HepG2 (cell line): ENCODE measurements around the gene SEC14L2. TPM values are rescaled to one million over a fixed set of nuclear protein-coding genes. Genes with fewer than 3 reads are reported as not detected.

Experiments used
- ATAC-seq: fragments of 200-7000 bp; cut with Tn5 transposase; 3 replicates; pipeline ENCODE4 v1.9.1; 2020; ENCODE audit warnings: mild to moderate bottlenecking, moderate library complexity
- BruUV-seq: library from RNA; stranded (reverse); fragments of 400-500 nt; replicated peaks from 2 replicates; lab custom pipeline; 2021; lab: Mats Ljungman, UMichigan
- CTCF ChIA-PET: fragments of 300-600 bp; formaldehyde crosslinking; extraction: SDS; loops from one replicate; lab custom pipeline; 2021; ENCODE audit warnings: low total read pairs, inconsistent platforms, low intra/inter-chr PET ratio; lab: Yijun Ruan, JAX
- POLR2A ChIA-PET: fragments of 350-600 bp; sonication (Branson Sonifier 250); formaldehyde crosslinking; loops from one replicate; lab custom pipeline; 2020; ENCODE audit warnings: antibody characterized with exemption, inconsistent platforms; lab: Yijun Ruan, JAX
- DNase-seq: peaks from one replicate; pipeline ENCODE4 v3.0.0-alpha.2; 2015; ENCODE audit warnings: low spot score
- FAIRE-seq: peaks from 3 replicates; lab custom pipeline; 2011; peaks lifted over from hg19 to GRCh38; lab: Jason Lieb, UNC
- H2AFZ ChIP-seq: one replicate; pipeline ENCODE4 v1.6.1; 2011; ENCODE audit warnings: low read length, inconsistent platforms
- H3K27ac ChIP-seq: fragments of 300-600 bp; 3 replicates; pipeline ENCODE4 v1.8.0; 2011; ENCODE audit warnings: mixed run types, mild to moderate bottlenecking, mixed read lengths, low read length, inconsistent platforms; ENCODE audit not compliant: insufficient read depth; ENCODE audit errors: extremely low read length
- H3K27me3 ChIP-seq, 2 experiments: fragments of 200-600 bp in 1 of 2; 2 replicates in 1 of 2; 3 replicates in 1 of 2; pipeline versions ENCODE4 v1.6.0 to v1.8.0; 2011; ENCODE audit warnings: low read length in 2 of 2, mild to moderate bottlenecking in 2 of 2, moderate library complexity in 2 of 2, inconsistent platforms in 1 of 2; ENCODE audit not compliant: insufficient read depth in 2 of 2, control insufficient read depth in 1 of 2
- H3K36me3 ChIP-seq, 2 experiments: fragments of 200-600 bp in 1 of 2; replicated peaks in 1 of 2; 2 replicates in 1 of 2; 3 replicates in 1 of 2; pipeline versions ENCODE4 v1.5.1 to v1.8.0; 2011; ENCODE audit warnings: low read length in 2 of 2, inconsistent platforms in 1 of 2; ENCODE audit not compliant: insufficient read depth in 2 of 2, control insufficient read depth in 1 of 2
- H3K4me1 ChIP-seq: 2 replicates; pipeline ENCODE4 v1.5.1; 2012; ENCODE audit warnings: low read length, inconsistent platforms; ENCODE audit not compliant: insufficient read depth
- H3K4me2 ChIP-seq: 2 replicates; pipeline ENCODE4 v1.6.0; 2011; ENCODE audit warnings: low read depth, low read length, inconsistent platforms
- H3K4me3 ChIP-seq, 3 experiments: fragments of 200-600 bp in 1 of 3; sonication (generic), shearing (Covaris generic) in 1 of 3; replicated peaks in 1 of 3; 2 replicates each; pipeline ENCODE4 v1.5.1; 2011 to 2016; ENCODE audit warnings: low read length in 3 of 3, inconsistent platforms in 2 of 3, low read depth in 2 of 3, mild to moderate bottlenecking in 2 of 3, control low read depth in 1 of 3, mixed read lengths in 1 of 3; ENCODE audit not compliant: insufficient read depth in 1 of 3
- H3K79me2 ChIP-seq: one replicate; pipeline ENCODE4 v1.6.1; 2011; ENCODE audit warnings: low read length, inconsistent platforms; ENCODE audit not compliant: insufficient read depth
- H3K9ac ChIP-seq: 2 replicates; pipeline ENCODE4 v1.6.0; 2011; ENCODE audit warnings: mild to moderate bottlenecking, low read depth, low read length, inconsistent platforms; ENCODE audit not compliant: insufficient read depth
- H3K9me3 ChIP-seq: 2 replicates; pipeline ENCODE4 v1.5.1; 2012; ENCODE audit warnings: mild to moderate bottlenecking, low read length
- H4K20me1 ChIP-seq: 2 replicates; pipeline ENCODE4 v1.6.0; 2011; ENCODE audit warnings: inconsistent platforms, mild to moderate bottlenecking, low read length, moderate library complexity; ENCODE audit not compliant: insufficient read depth
- ERF ChIP-seq: IDR thresholded peaks from 2 replicates; pipeline ENCODE4 v1.6.1; 2018; ENCODE audit warnings: missing biosample characterization, missing genetic modification reagents
- NFE2L1 ChIP-seq: sonication (generic); formaldehyde crosslinking; IDR thresholded peaks from 2 replicates; pipeline ENCODE4 v1.4.0; 2020; ENCODE audit warnings: missing genetic modification reagents, mild to moderate bottlenecking, borderline replicate concordance
- NFKB2 ChIP-seq: sonication (generic); formaldehyde crosslinking; IDR thresholded peaks from 2 replicates; pipeline ENCODE4 v1.4.0; 2020; ENCODE audit warnings: missing genetic modification reagents, borderline replicate concordance
- RAD21 ChIP-seq: fragments of 450-650 bp; formaldehyde crosslinking; IDR thresholded peaks from 2 replicates; pipeline ENCODE4 v1.5.0; 2020; ENCODE audit warnings: mild to moderate bottlenecking
- RAD51 ChIP-seq: fragments of 450-650 bp; IDR thresholded peaks from 2 replicates; pipeline ENCODE4 v1.6.1; 2016; ENCODE audit warnings: borderline replicate concordance
- TCF12 ChIP-seq, 2 experiments: fragments of 450-650 bp in 1 of 2; sonication (generic) in 1 of 2; formaldehyde crosslinking in 1 of 2; IDR thresholded peaks; 2 replicates each; pipeline versions ENCODE4 v1.6.1 to v1.8.0; 2017 to 2022; ENCODE audit warnings: antibody characterized with exemption in 1 of 2, mild to moderate bottlenecking in 1 of 2, missing genetic modification reagents in 1 of 2, moderate library complexity in 1 of 2
- YEATS2 ChIP-seq: sonication (generic); formaldehyde crosslinking; IDR thresholded peaks from 2 replicates; pipeline ENCODE4 v1.4.0; 2020; ENCODE audit warnings: missing genetic modification reagents, borderline replicate concordance
- ZC3H13 ChIP-seq: sonication (generic); formaldehyde crosslinking; IDR thresholded peaks from 2 replicates; pipeline ENCODE4 v1.8.1; 2023; ENCODE audit warnings: mild to moderate bottlenecking, missing genetic modification reagents, moderate library complexity
- ZFP36L1 ChIP-seq: sonication (generic); formaldehyde crosslinking; IDR thresholded peaks from 2 replicates; pipeline ENCODE4 v1.8.0; 2022; ENCODE audit warnings: mild to moderate bottlenecking, missing genetic modification reagents, moderate library complexity
- ZMAT3 ChIP-seq: sonication (generic); formaldehyde crosslinking; conservative IDR thresholded peaks from 2 replicates; pipeline ENCODE4 v1.7.0; 2021; ENCODE audit warnings: missing genetic modification reagents
- ZNF260 ChIP-seq: sonication (generic); formaldehyde crosslinking; IDR thresholded peaks from 2 replicates; pipeline ENCODE4 v1.4.0; 2020; ENCODE audit warnings: missing genetic modification reagents, low read depth, mild to moderate bottlenecking, borderline replicate concordance
- WGBS: methylation state at CpG from one replicate; pipeline ENCODE4 v1.1.6; 2017; ENCODE audit warnings: low lambda C conversion rate; 5-methylcytosine and 5-hydroxymethylcytosine counted together
- in situ Hi-C: cut with HindIII; loops from 2 replicates; pipeline ENCODE4 v1.10.0; 2017; ENCODE audit warnings: low pct_unique_long_range_greater_than_20kb; ENCODE audit not compliant: extremely low pct_ligation_motif_present
- intact Hi-C: fragments of 100-400 bp; cut with micrococcal nuclease; formaldehyde crosslinking; loops from one replicate; pipeline ENCODE4 v1.10.0; 2022; ENCODE audit not compliant: unreplicated experiment
- polyA plus RNA-seq, 8 experiments: library from polyadenylated mRNA; depleted of rRNA in 3 of 8; stranded (reverse) in 7 of 8; unstranded in 1 of 8; fragments of >200 nt; fragmentation: Illumina TruSeq in 4 of 8; extraction: Trizol in 4 of 8; gene quantifications; 2 replicates each; pipeline versions ENCODE4 v1.2.1 to v1.2.3, GENCODE V29; 2011 to 2016; ENCODE audit warnings: low read depth in 4 of 8, missing spikeins in 1 of 8, mixed read lengths in 1 of 8; ENCODE audit not compliant: insufficient read depth in 1 of 8
- total RNA-seq, 5 experiments: library from RNA; depleted of rRNA; stranded (reverse); fragments of >200 nt; fragmentation: Illumina TruSeq; extraction: Trizol; gene quantifications; 2 replicates each; pipeline ENCODE4 v1.2.3, GENCODE V29; 2016; ENCODE audit warnings: low read depth in 1 of 5
- TF ChIP-seq, protein P1 (sequence below): IDR thresholded peaks from 2 replicates; pipeline ENCODE4 v1.6.1; 2012; ENCODE audit warnings: low read depth, low read length, improper control_type of control experiment
- TF ChIP-seq, protein P2 (sequence below): conservative IDR thresholded peaks from 2 replicates; pipeline ENCODE4 v1.6.1; 2018; ENCODE audit warnings: missing genetic modification reagents
- TF ChIP-seq, protein P3 (sequence below): sonication (generic); formaldehyde crosslinking; IDR thresholded peaks from 2 replicates; pipeline ENCODE4 v1.4.0; 2020; ENCODE audit warnings: missing genetic modification reagents

The SEC14L2 gene
- total and polyA plus RNA-seq, 2 of the 13 experiments (the other 11 are each of a cell fraction or from before 2014, with no cell fraction given): 4.1 to 5.1 TPM

DNA sequence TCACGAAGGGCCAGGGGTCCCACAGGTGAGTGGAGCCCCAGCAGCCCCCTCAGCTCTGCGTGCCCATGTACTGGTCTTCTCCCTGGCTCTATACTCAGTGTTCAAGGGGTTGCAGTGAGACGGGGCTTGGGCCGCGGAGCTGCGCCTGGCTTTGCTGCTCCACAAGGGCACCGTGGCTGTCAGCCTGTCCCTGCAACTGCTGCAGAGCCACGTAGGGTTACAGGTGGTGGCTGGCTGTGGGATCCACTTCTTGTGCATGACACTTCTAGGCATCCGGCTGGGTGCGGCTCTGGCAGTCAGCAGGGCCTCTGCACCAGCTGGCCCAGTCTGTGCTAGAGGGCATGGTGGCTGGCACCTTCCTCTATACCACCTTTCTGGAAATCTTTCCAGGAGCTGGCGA is 43.0 kb downstream of the SEC14L2 start:
- FAIRE-seq (no peak), DNase-seq (no peak)
- Histone ChIP-seq H3K4me1 (peaks cover 17% of the 10 kb centered on the region), H3K9ac (no peak overlapping the region), H3K36me3 (no peaks in the 10 kb centered on the region), H3K4me3 (no peak overlapping the region), H4K20me1 (no peaks in the 10 kb centered on the region)
- in situ Hi-C loops: no loop called here
- TF ChIP-seq, protein P1, sequence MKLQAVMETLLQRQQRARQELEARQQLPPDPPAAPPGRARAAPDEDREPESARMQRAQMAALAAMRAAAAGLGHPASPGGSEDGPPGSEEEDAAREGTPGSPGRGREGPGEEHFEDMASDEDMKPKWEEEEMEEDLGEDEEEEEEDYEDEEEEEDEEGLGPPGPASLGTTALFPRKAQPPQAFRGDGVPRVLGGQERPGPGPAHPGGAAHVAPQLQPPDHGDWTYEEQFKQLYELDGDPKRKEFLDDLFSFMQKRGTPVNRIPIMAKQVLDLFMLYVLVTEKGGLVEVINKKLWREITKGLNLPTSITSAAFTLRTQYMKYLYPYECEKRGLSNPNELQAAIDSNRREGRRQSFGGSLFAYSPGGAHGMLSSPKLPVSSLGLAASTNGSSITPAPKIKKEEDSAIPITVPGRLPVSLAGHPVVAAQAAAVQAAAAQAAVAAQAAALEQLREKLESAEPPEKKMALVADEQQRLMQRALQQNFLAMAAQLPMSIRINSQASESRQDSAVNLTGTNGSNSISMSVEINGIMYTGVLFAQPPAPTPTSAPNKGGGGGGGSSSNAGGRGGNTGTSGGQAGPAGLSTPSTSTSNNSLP: no peak
- TF ChIP-seq, protein P2, sequence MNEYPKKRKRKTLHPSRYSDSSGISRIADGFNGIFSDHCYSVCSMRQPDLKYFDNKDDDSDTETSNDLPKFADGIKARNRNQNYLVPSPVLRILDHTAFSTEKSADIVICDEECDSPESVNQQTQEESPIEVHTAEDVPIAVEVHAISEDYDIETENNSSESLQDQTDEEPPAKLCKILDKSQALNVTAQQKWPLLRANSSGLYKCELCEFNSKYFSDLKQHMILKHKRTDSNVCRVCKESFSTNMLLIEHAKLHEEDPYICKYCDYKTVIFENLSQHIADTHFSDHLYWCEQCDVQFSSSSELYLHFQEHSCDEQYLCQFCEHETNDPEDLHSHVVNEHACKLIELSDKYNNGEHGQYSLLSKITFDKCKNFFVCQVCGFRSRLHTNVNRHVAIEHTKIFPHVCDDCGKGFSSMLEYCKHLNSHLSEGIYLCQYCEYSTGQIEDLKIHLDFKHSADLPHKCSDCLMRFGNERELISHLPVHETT (CRISPR knock-in tag): no peak
- TF ChIP-seq ERF (CRISPR knock-in tag): no peak
- no peak for TF ChIP-seq ZMAT3 (CRISPR knock-in tag)
- no peak for TF ChIP-seq ZNF260 (CRISPR knock-in tag)
- no peak for TF ChIP-seq YEATS2 (CRISPR knock-in tag)
- TF ChIP-seq, protein P3, sequence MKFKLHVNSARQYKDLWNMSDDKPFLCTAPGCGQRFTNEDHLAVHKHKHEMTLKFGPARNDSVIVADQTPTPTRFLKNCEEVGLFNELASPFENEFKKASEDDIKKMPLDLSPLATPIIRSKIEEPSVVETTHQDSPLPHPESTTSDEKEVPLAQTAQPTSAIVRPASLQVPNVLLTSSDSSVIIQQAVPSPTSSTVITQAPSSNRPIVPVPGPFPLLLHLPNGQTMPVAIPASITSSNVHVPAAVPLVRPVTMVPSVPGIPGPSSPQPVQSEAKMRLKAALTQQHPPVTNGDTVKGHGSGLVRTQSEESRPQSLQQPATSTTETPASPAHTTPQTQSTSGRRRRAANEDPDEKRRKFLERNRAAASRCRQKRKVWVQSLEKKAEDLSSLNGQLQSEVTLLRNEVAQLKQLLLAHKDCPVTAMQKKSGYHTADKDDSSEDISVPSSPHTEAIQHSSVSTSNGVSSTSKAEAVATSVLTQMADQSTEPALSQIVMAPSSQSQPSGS (CRISPR knock-in tag): no peak
- TF ChIP-seq ZC3H13 (CRISPR knock-in tag): no peak
- TF ChIP-seq NFKB2: no peak
- TF ChIP-seq TCF12 (IDR thresholded peaks at IDR 0.05): no peak
- TF ChIP-seq TCF12 (CRISPR knock-in tag; IDR thresholded peaks at IDR 0.05): no peak
- no peak for TF ChIP-seq ZFP36L1
- no peak for TF ChIP-seq NFE2L1 (CRISPR knock-in tag)
- no peak for TF ChIP-seq RAD51
- TF ChIP-seq RAD21 (CRISPR knock-in tag): no peak
- TF ChIP-seq, all 625 proteins: peak for 0
- H3K9me3 ChIP-seq: no peaks in the 10 kb centered on the region
- no peaks in the 10 kb centered on the region for H3K79me2 ChIP-seq
- 51% methylated on average over 2 of the region's 11 CpGs for WGBS
- ATAC-seq: no peak
- BruUV-seq: no TSS peak
- CTCF ChIA-PET: no interaction called here
- intact Hi-C loops: no loop called here
- no peak overlapping the region for H3K27ac ChIP-seq
- H3K4me2 ChIP-seq: no peak overlapping the region
- POLR2A ChIA-PET: no interaction called here
- H2AFZ ChIP-seq: no peak overlapping the region
- H3K27me3 ChIP-seq: peaks cover 0 to 11% of the 10 kb centered on the region in 2 experiments; a peak in 3 of 5 replicates
